ENCODE data around the gene NAGK.
"Not testable (repeated sequence)": the region's sequence is repeated elsewhere in the genome, so short reads cannot be mapped to it uniquely, and the experiment has no call there.

Gene NAGK

GRCh38 chr2:71092491-71093260 is 24.2 kb downstream of the NAGK start:
- not testable (repeated sequence) for H3K36me3 ChIP-seq (ENCODE audit: insufficient read depth, low read length); H3K9me3 ChIP-seq (ENCODE audit: insufficient read depth, low read length, severe bottlenecking); H3K4me3 ChIP-seq (ENCODE audit: low read depth in 1 of 2, low read length in 2 of 2); H2AFZ ChIP-seq (ENCODE audit: low read depth, low read length); H3K9ac ChIP-seq (ENCODE audit: low read depth, low read length); DNase-seq; ATAC-seq (ENCODE audit: insufficient read depth, low read depth); H3K27me3 ChIP-seq (ENCODE audit: insufficient read depth, low read length, poor library complexity); H3K27ac ChIP-seq (ENCODE audit: low read length); H4K20me1 ChIP-seq (ENCODE audit: insufficient read depth, low read length); H3K4me2 ChIP-seq (ENCODE audit: insufficient read depth, low read length); H3K79me2 ChIP-seq (ENCODE audit: insufficient read depth, low read length); H3K4me1 ChIP-seq (ENCODE audit: insufficient read depth, low read length)

GRCh38 chr2:71100195-71100964 is 31.9 kb downstream of the NAGK start:
- Histone ChIP-seq H3K27ac (ENCODE audit: low read length) (no peak overlapping the region), H3K4me2 (ENCODE audit: insufficient read depth, low read length) (no peak overlapping the region)
- DNase-seq, result peak; percentile 42

DNA sequence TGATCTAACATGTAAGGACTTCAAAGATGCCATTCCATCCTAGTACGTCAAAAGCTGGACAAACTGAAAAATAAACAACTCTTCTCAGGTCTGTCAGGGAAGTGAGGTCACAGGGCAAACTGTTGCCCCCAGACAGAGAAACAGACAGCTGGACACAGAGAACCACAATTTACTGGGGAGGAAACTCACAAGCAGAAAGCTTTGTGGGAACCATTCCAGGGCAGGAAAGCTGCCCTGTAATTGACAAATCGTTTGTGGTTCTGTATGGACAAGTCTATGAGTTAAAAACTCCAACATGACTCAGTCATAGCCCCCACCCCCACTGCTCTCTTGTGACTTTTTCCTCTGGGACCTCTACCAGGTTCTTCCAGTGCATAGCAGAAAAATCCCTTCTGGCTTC is 33.2 kb downstream of the NAGK start:
- no peak overlapping the region for H3K9ac ChIP-seq (ENCODE audit: low read depth, low read length)

More at GRCh38 chr2:71100195-71100964, 31.9 kb downstream of the NAGK start:
- Histone ChIP-seq H4K20me1 (ENCODE audit: insufficient read depth, low read length) (no peaks in the 10 kb centered on the region), H3K4me3 (ENCODE audit: low read depth in 1 of 2, low read length in 2 of 2) (no peak overlapping the region), H3K9ac (ENCODE audit: low read depth, low read length) (no peak overlapping the region), H3K79me2 (ENCODE audit: insufficient read depth, low read length) (no peaks in the 10 kb centered on the region), H3K9me3 (ENCODE audit: insufficient read depth, low read length, severe bottlenecking) (peaks cover 3% of the 10 kb centered on the region), H3K36me3 (ENCODE audit: insufficient read depth, low read length) (no peaks in the 10 kb centered on the region), H3K27me3 (ENCODE audit: insufficient read depth, low read length, poor library complexity) (peaks cover 7% of the 10 kb centered on the region), H3K4me1 (ENCODE audit: insufficient read depth, low read length) (no peaks in the 10 kb centered on the region), H2AFZ (ENCODE audit: low read depth, low read length) (no peak overlapping the region)
- TF ChIP-seq EZH2 (IDR thresholded peaks at IDR 0.05; ENCODE audit: borderline replicate concordance, low read depth, low read length, severe bottlenecking) (no peak), CTCF (IDR thresholded peaks at IDR 0.05; ENCODE audit: borderline replicate concordance, extremely low read depth, low read length, poor library complexity, severe bottlenecking) (peak; percentile 69)
- ATAC-seq (ENCODE audit: insufficient read depth, low read depth), result no peak

More for the DNA sequence above, 33.2 kb downstream of the NAGK start:
- Histone ChIP-seq H3K27ac (ENCODE audit: low read length) (no peak overlapping the region), H3K9me3 (ENCODE audit: insufficient read depth, low read length, severe bottlenecking) (peaks cover 3% of the 10 kb centered on the region), H3K4me1 (ENCODE audit: insufficient read depth, low read length) (no peaks in the 10 kb centered on the region), H3K4me3 (ENCODE audit: low read depth in 1 of 2, low read length in 2 of 2) (no peak overlapping the region), H3K36me3 (ENCODE audit: insufficient read depth, low read length) (no peaks in the 10 kb centered on the region), H4K20me1 (ENCODE audit: insufficient read depth, low read length) (no peaks in the 10 kb centered on the region), H3K27me3 (ENCODE audit: insufficient read depth, low read length, poor library complexity) (peaks cover 7% of the 10 kb centered on the region), H3K4me2 (ENCODE audit: insufficient read depth, low read length) (no peak overlapping the region), H3K79me2 (ENCODE audit: insufficient read depth, low read length) (no peaks in the 10 kb centered on the region), H2AFZ (ENCODE audit: low read depth, low read length) (no peak overlapping the region)
- ATAC-seq (ENCODE audit: insufficient read depth, low read depth) (no peak), DNase-seq (no peak)
- no peak for TF ChIP-seq CTCF (IDR thresholded peaks at IDR 0.05; ENCODE audit: borderline replicate concordance, extremely low read depth, low read length, poor library complexity, severe bottlenecking)
- no peak for TF ChIP-seq EZH2 (IDR thresholded peaks at IDR 0.05; ENCODE audit: borderline replicate concordance, low read depth, low read length, severe bottlenecking)
